MM.1S (cell line): ENCODE results near the gene TENM4.

ENCODE experiments used
- DNase-seq: peaks from one replicate; pipeline ENCODE4 v3.0.0-alpha.2; 2015
- H2AFZ ChIP-seq: fragments of 300-600 bp; sonication (generic); 2 replicates; pipeline ENCODE4 v1.6.0; 2016; ENCODE audit warnings: antibody characterized with exemption, low read length
- H3F3A ChIP-seq: fragments of 300-600 bp; sonication (generic); 2 replicates; pipeline ENCODE4 v1.6.1; 2016; ENCODE audit warnings: mild to moderate bottlenecking, antibody characterized with exemption, low read length, moderate library complexity, mixed read lengths; ENCODE audit not compliant: insufficient read depth
- H3K27ac ChIP-seq: fragments of 300-600 bp; sonication (generic); 2 replicates; pipeline ENCODE4 v1.5.1; 2016; ENCODE audit warnings: mild to moderate bottlenecking, low read length
- H3K27me3 ChIP-seq: fragments of 300-600 bp; sonication (generic); replicated peaks from 2 replicates; pipeline ENCODE4 v1.6.0; 2016; ENCODE audit warnings: low read length; ENCODE audit not compliant: insufficient read depth
- H3K36me3 ChIP-seq: fragments of 300-600 bp; sonication (generic); replicated peaks from 2 replicates; pipeline ENCODE4 v1.6.1; 2016; ENCODE audit warnings: mild to moderate bottlenecking, low read length, mixed read lengths; ENCODE audit not compliant: insufficient read depth
- H3K4me1 ChIP-seq: fragments of 300-600 bp; sonication (generic); 2 replicates; pipeline ENCODE4 v1.6.1; 2016; ENCODE audit warnings: low read length, mixed read lengths
- H3K4me2 ChIP-seq: fragments of 300-600 bp; sonication (generic); 2 replicates; pipeline ENCODE4 v1.6.0; 2016; ENCODE audit warnings: low read depth, low read length
- H3K4me3 ChIP-seq: fragments of 300-600 bp; sonication (generic); 2 replicates; pipeline ENCODE4 v1.5.1; 2016; ENCODE audit warnings: low read length, mixed read lengths
- H3K79me2 ChIP-seq: fragments of 300-600 bp; sonication (generic); 2 replicates; pipeline ENCODE4 v1.6.1; 2016; ENCODE audit warnings: mixed run types, low read length, mixed read lengths
- H3K9ac ChIP-seq: fragments of 300-600 bp; sonication (generic); 2 replicates; pipeline ENCODE4 v1.6.1; 2016; ENCODE audit warnings: low read length, mixed read lengths
- H3K9me2 ChIP-seq: fragments of 300-600 bp; sonication (generic); replicated peaks from 2 replicates; pipeline ENCODE4 v1.6.1; 2016; ENCODE audit warnings: mild to moderate bottlenecking, low read length, mixed read lengths; ENCODE audit not compliant: insufficient read depth
- H3K9me3 ChIP-seq: fragments of 300-600 bp; sonication (generic); replicated peaks from 2 replicates; pipeline ENCODE4 v1.6.1; 2016; ENCODE audit warnings: mild to moderate bottlenecking, low read length, mixed read lengths; ENCODE audit not compliant: insufficient read depth
- H4K20me1 ChIP-seq: fragments of 300-600 bp; sonication (generic); 2 replicates; pipeline ENCODE4 v1.6.1; 2016; ENCODE audit warnings: mild to moderate bottlenecking, low read length, moderate library complexity, mixed read lengths; ENCODE audit not compliant: insufficient read depth
- CTCF ChIP-seq: fragments of 300-600 bp; sonication (generic); IDR thresholded peaks from 2 replicates; pipeline ENCODE4 v1.5.1; 2016; ENCODE audit warnings: antibody characterized with exemption, low read length, mixed read lengths
- EZH2 ChIP-seq: fragments of 300-600 bp; sonication (generic); optimal IDR thresholded peaks from 2 replicates; pipeline ENCODE3; 2017; ENCODE audit warnings: low read depth, mild to moderate bottlenecking, antibody characterized with exemption, low read length, mixed read lengths
- EZH2phosphoT487 ChIP-seq: fragments of 300-600 bp; sonication (generic); IDR thresholded peaks from 2 replicates; pipeline ENCODE4 v1.6.1; 2018; ENCODE audit warnings: antibody characterized with exemption, low read length

Gene TENM4

GRCh38 chr11:79025622-79026021, 415.2 kb downstream of the TENM4 start:
- no peak for TF ChIP-seq CTCF
- TF ChIP-seq EZH2phosphoT487, result no peak
- TF ChIP-seq EZH2, result no peak
- H3K27ac ChIP-seq, result no peak overlapping the region
- H4K20me1 ChIP-seq, result no peaks in the 10 kb centered on the region
- no peak for DNase-seq
- no peaks in the 10 kb centered on the region for H3K79me2 ChIP-seq
- no peak overlapping the region for H3K4me2 ChIP-seq
- H3K27me3 ChIP-seq, result peaks cover 46% of the 10 kb centered on the region
- no peaks in the 10 kb centered on the region for H3K36me3 ChIP-seq
- peaks cover 24% of the 10 kb centered on the region for H3K4me1 ChIP-seq
- no peak overlapping the region for H2AFZ ChIP-seq
- no peaks in the 10 kb centered on the region for H3K9me3 ChIP-seq
- no peak overlapping the region for H3K4me3 ChIP-seq
- no peak overlapping the region for H3K9ac ChIP-seq
- no peaks in the 10 kb centered on the region for H3F3A ChIP-seq
- no peaks in the 10 kb centered on the region for H3K9me2 ChIP-seq

GRCh38 chr11:79025097-79025496, 415.7 kb downstream of the TENM4 start:
- Histone ChIP-seq H3K36me3 (no peaks in the 10 kb centered on the region), H3K4me1 (peaks cover 26% of the 10 kb centered on the region), H3K27ac (no peak overlapping the region), H4K20me1 (no peaks in the 10 kb centered on the region), H3K9ac (no peak overlapping the region), H3K79me2 (no peaks in the 10 kb centered on the region), H3K9me2 (no peaks in the 10 kb centered on the region), H3K4me3 (no peak overlapping the region), H3F3A (no peaks in the 10 kb centered on the region), H3K9me3 (no peaks in the 10 kb centered on the region), H2AFZ (no peak overlapping the region), H3K4me2 (no peak overlapping the region), H3K27me3 (peaks cover 45% of the 10 kb centered on the region)
- DNase-seq, result no peak
- TF ChIP-seq EZH2phosphoT487, result no peak
- no peak for TF ChIP-seq EZH2

GRCh38 chr11:79022265-79022664, 418.6 kb downstream of the TENM4 start:
- no peaks in the 10 kb centered on the region for H3K9me2 ChIP-seq
- H3K4me3 ChIP-seq, result no peak overlapping the region
- no peak overlapping the region for H3K27ac ChIP-seq
- peaks cover 19% of the 10 kb centered on the region for H3K4me1 ChIP-seq
- H3K27me3 ChIP-seq, result peaks cover 22% of the 10 kb centered on the region
- H3F3A ChIP-seq, result no peaks in the 10 kb centered on the region
- no peaks in the 10 kb centered on the region for H3K36me3 ChIP-seq
- H3K79me2 ChIP-seq, result no peaks in the 10 kb centered on the region
- no peak overlapping the region for H3K4me2 ChIP-seq
- DNase-seq, result no peak
- no peak overlapping the region for H3K9ac ChIP-seq
- H3K9me3 ChIP-seq, result no peaks in the 10 kb centered on the region
- no peak overlapping the region for H2AFZ ChIP-seq
- H4K20me1 ChIP-seq, result no peaks in the 10 kb centered on the region
- TF ChIP-seq EZH2phosphoT487 (no peak), CTCF (no peak), EZH2 (no peak)

- Histone ChIP-seq H2AFZ (no peak overlapping the region), H3K36me3 (no peaks in the 10 kb centered on the region)
These were observed 419.2 kb downstream of the TENM4 start for GRCh38 chr11:79021601-79022000.

More at GRCh38 chr11:79021601-79022000, 419.2 kb downstream of the TENM4 start:
- DNase-seq, result no peak
- H3K9me3 ChIP-seq, result no peaks in the 10 kb centered on the region
- H3F3A ChIP-seq, result no peaks in the 10 kb centered on the region
- H3K27ac ChIP-seq, result no peak overlapping the region
- peaks cover 13% of the 10 kb centered on the region for H3K4me1 ChIP-seq
- H3K4me3 ChIP-seq, result no peak overlapping the region
- no peaks in the 10 kb centered on the region for H3K9me2 ChIP-seq
- H4K20me1 ChIP-seq, result no peaks in the 10 kb centered on the region
- H3K9ac ChIP-seq, result no peak overlapping the region
- TF ChIP-seq EZH2phosphoT487, result no peak
- no peak for TF ChIP-seq EZH2
- TF ChIP-seq CTCF, result no peak
- H3K27me3 ChIP-seq, result peaks cover 22% of the 10 kb centered on the region
- no peak overlapping the region for H3K4me2 ChIP-seq
- no peaks in the 10 kb centered on the region for H3K79me2 ChIP-seq
